H9 (cell line): ENCODE results near the gene TMEM41B. TPM values are rescaled to one million over a fixed set of nuclear protein-coding genes. Genes with fewer than 3 reads are reported as not detected.
A peak's percentile ranks its signal among the peaks of the same experiment; 100 is the strongest.
"Not testable (repeated sequence)": the region's sequence is repeated elsewhere in the genome, so short reads cannot be mapped to it uniquely, and the experiment has no call there.

Source experiments
- DNase-seq: peaks from one replicate; pipeline ENCODE4 v3.0.0-alpha.2; 2017
- H2AFZ ChIP-seq: one replicate; pipeline ENCODE4 v1.6.1; 2013; ENCODE audit warnings: mild to moderate bottlenecking, low read length, control low read depth, moderate library complexity
- H2AK5ac ChIP-seq: 2 replicates; pipeline ENCODE4 v1.6.1; 2013; ENCODE audit warnings: low read length, control low read depth, mixed read lengths; ENCODE audit not compliant: insufficient read length
- H2BK120ac ChIP-seq: one replicate; pipeline ENCODE4 v1.6.1; 2013; ENCODE audit warnings: low read depth, mild to moderate bottlenecking, low read length, control low read depth, inconsistent platforms; ENCODE audit not compliant: poor library complexity, severe bottlenecking
- H2BK12ac ChIP-seq: 2 replicates; pipeline ENCODE4 v1.6.1; 2013; ENCODE audit warnings: low read length, control low read depth, mixed read lengths, low read depth; ENCODE audit not compliant: insufficient read length
- H2BK15ac ChIP-seq: 2 replicates; pipeline ENCODE4 v1.6.1; 2013; ENCODE audit warnings: low read depth, low read length, control low read depth
- H2BK20ac ChIP-seq: one replicate; pipeline ENCODE4 v1.6.1; 2013; ENCODE audit warnings: low read depth, mild to moderate bottlenecking, low read length, control low read depth, inconsistent platforms; ENCODE audit not compliant: poor library complexity, severe bottlenecking
- H2BK5ac ChIP-seq: 2 replicates; pipeline ENCODE4 v1.6.1; 2013; ENCODE audit warnings: low read length, control low read depth, mixed read lengths; ENCODE audit not compliant: insufficient read length
- H3K14ac ChIP-seq: 2 replicates; pipeline ENCODE4 v1.6.1; 2013; ENCODE audit warnings: low read length, control low read depth; ENCODE audit not compliant: insufficient read depth
- H3K18ac ChIP-seq: 2 replicates; pipeline ENCODE4 v1.6.1; 2013; ENCODE audit warnings: low read depth, mild to moderate bottlenecking, mixed read lengths, low read length, control low read depth; ENCODE audit not compliant: insufficient read length
- H3K23ac ChIP-seq: 2 replicates; pipeline ENCODE4 v1.6.1; 2013; ENCODE audit warnings: low read length, control low read depth, mixed read lengths, low read depth; ENCODE audit not compliant: insufficient read length
- H3K23me2 ChIP-seq: 2 replicates; pipeline ENCODE4 v1.6.1; 2013; ENCODE audit warnings: low read depth, mild to moderate bottlenecking, mixed read lengths, low read length, control low read depth; ENCODE audit not compliant: insufficient read length, poor library complexity, severe bottlenecking
- H3K27ac ChIP-seq: 2 replicates; pipeline ENCODE4 v1.5.1; 2013; ENCODE audit warnings: low read length, control low read depth, mixed read lengths, low read depth; ENCODE audit not compliant: insufficient read length
- H3K27me3 ChIP-seq: 2 replicates; pipeline ENCODE4 v1.6.1; 2013; ENCODE audit warnings: low read length, control low read depth, inconsistent platforms; ENCODE audit not compliant: insufficient read depth
- H3K4ac ChIP-seq: 2 replicates; pipeline ENCODE4 v1.6.1; 2013; ENCODE audit warnings: low read depth, mild to moderate bottlenecking, control low read depth, inconsistent platforms, low read length, moderate library complexity
- H3K4me1 ChIP-seq: 2 replicates; pipeline ENCODE4 v1.6.1; 2013; ENCODE audit warnings: low read length, control low read depth, inconsistent platforms; ENCODE audit not compliant: insufficient read depth
- H3K4me2 ChIP-seq: 2 replicates; pipeline ENCODE4 v1.6.1; 2013; ENCODE audit warnings: low read length, control low read depth, mixed read lengths; ENCODE audit not compliant: insufficient read length, insufficient read depth
- H3K56ac ChIP-seq: 2 replicates; pipeline ENCODE4 v1.6.1; 2013; ENCODE audit warnings: low read depth, mild to moderate bottlenecking, mixed read lengths, low read length, control low read depth; ENCODE audit not compliant: insufficient read length
- H3K79me1 ChIP-seq: 2 replicates; pipeline ENCODE4 v1.6.1; 2013; ENCODE audit warnings: low read depth, mild to moderate bottlenecking, moderate library complexity, low read length, control low read depth, inconsistent platforms; ENCODE audit not compliant: insufficient read depth, poor library complexity, severe bottlenecking
- H3K79me2 ChIP-seq: 2 replicates; pipeline ENCODE4 v1.6.1; 2013; ENCODE audit warnings: low read length, control low read depth, inconsistent platforms; ENCODE audit not compliant: insufficient read depth
- H3K9ac ChIP-seq: 2 replicates; pipeline ENCODE4 v1.6.1; 2013; ENCODE audit warnings: low read length, control low read depth, mixed read lengths; ENCODE audit not compliant: insufficient read length; ENCODE audit errors: extremely low read depth
- H3K9me3 ChIP-seq: one replicate; pipeline ENCODE4 v1.6.1; 2013; ENCODE audit warnings: low read depth, low read length, inconsistent platforms; ENCODE audit not compliant: control insufficient read depth
- H3T11ph ChIP-seq: one replicate; pipeline ENCODE4 v1.6.1; 2013; ENCODE audit warnings: mild to moderate bottlenecking, low read length, control low read depth, inconsistent platforms
- H4K20me1 ChIP-seq: one replicate; pipeline ENCODE4 v1.6.1; 2013; ENCODE audit not compliant: control insufficient read depth, insufficient read length, insufficient read depth
- H4K5ac ChIP-seq: 2 replicates; pipeline ENCODE4 v1.6.1; 2013; ENCODE audit warnings: low read depth, mild to moderate bottlenecking, mixed read lengths, low read length, control low read depth; ENCODE audit not compliant: insufficient read length
- H4K8ac ChIP-seq: replicated peaks from 2 replicates; pipeline ENCODE4 v1.6.1; 2013; ENCODE audit warnings: low read length, control low read depth, mixed read lengths, low read depth; ENCODE audit not compliant: insufficient read length
- H4K91ac ChIP-seq: 2 replicates; pipeline ENCODE4 v1.6.1; 2013; ENCODE audit warnings: low read depth, mild to moderate bottlenecking, moderate library complexity, mixed read lengths, low read length, control low read depth; ENCODE audit not compliant: insufficient read length
- H3K27ac Mint-ChIP-seq, 3 experiments: 2 replicates in 2 of 3; 3 replicates in 1 of 3; pipeline ENCODE4 v1.8.0; 2020 to 2021; ENCODE audit warnings: mixed read lengths in 3 of 3, mild to moderate bottlenecking in 1 of 3, moderate library complexity in 1 of 3
- H3K27me3 Mint-ChIP-seq: 2 replicates; pipeline ENCODE4 v1.8.0; 2021; ENCODE audit warnings: low read depth, mild to moderate bottlenecking, moderate library complexity, mixed read lengths
- H3K36me3 Mint-ChIP-seq, 3 experiments: 2 replicates in 2 of 3; 3 replicates in 1 of 3; pipeline ENCODE4 v1.8.0; 2020 to 2021; ENCODE audit warnings: low read depth in 3 of 3, mixed read lengths in 3 of 3; ENCODE audit not compliant: insufficient read depth in 1 of 3
- H3K4me1 Mint-ChIP-seq, 2 experiments: 2 replicates each; pipeline ENCODE4 v1.8.0; 2020; ENCODE audit warnings: mixed read lengths in 2 of 2
- H3K4me3 Mint-ChIP-seq, 2 experiments: 2 replicates in 1 of 2; 3 replicates in 1 of 2; pipeline ENCODE4 v1.8.0; 2020 to 2021; ENCODE audit warnings: mild to moderate bottlenecking in 2 of 2, mixed read lengths in 2 of 2, moderate library complexity in 1 of 2
- H3K9me3 Mint-ChIP-seq, 2 experiments: 2 replicates in 1 of 2; 3 replicates in 1 of 2; pipeline ENCODE4 v1.8.0; 2020; ENCODE audit warnings: mild to moderate bottlenecking in 2 of 2, mixed read lengths in 2 of 2, moderate library complexity in 1 of 2
- WGBS: extraction: QIAGEN DNeasy Blood & Tissue Kit; methylation state at CpG from one replicate; pipeline ENCODE4 v1.1.7; 2013; ENCODE audit warnings: missing lambda C conversion rate, low lambda C conversion rate, mixed read lengths; ENCODE audit not compliant: insufficient read length; ENCODE audit errors: extremely low coverage; 5-methylcytosine and 5-hydroxymethylcytosine counted together
- total RNA-seq: library from RNA; stranded (reverse); gene quantifications from 2 replicates; pipeline ENCODE4 v1.2.1, GENCODE V29; 2021
- TF ChIP-seq, protein P1 (sequence below): fragments of 200-600 bp; sonication (generic); conservative IDR thresholded peaks from 3 replicates; pipeline ENCODE4 v1.8.0; 2021; ENCODE audit warnings: antibody characterized with exemption, mild to moderate bottlenecking

The TMEM41B gene
- total RNA-seq, 1 experiment from 2014 or later, result 48.7 TPM

- Histone ChIP-seq H3K4me1 (no peaks in the 10 kb centered on the region), H3K27ac (no peak overlapping the region), H4K20me1 (no peaks in the 10 kb centered on the region), H4K91ac (no peak overlapping the region), H3K9me3 (no peaks in the 10 kb centered on the region), H2BK5ac (no peak overlapping the region), H3K79me1 (peaks cover 2% of the 10 kb centered on the region), H4K5ac (no peak overlapping the region), H2AFZ (no peak overlapping the region), H2AK5ac (no peak overlapping the region), H3K23ac (no peak overlapping the region), H2BK15ac (no peak overlapping the region), H3K27me3 (no peaks in the 10 kb centered on the region), H4K8ac (no peak overlapping the region), H3K23me2 (no peaks in the 10 kb centered on the region), H3K18ac (no peak overlapping the region), H3K14ac (no peak overlapping the region), H2BK120ac (no peak overlapping the region), H3K9ac (no peak overlapping the region), H2BK12ac (no peak overlapping the region), H3K4ac (no peak overlapping the region), H2BK20ac (no peak overlapping the region), H3K79me2 (peaks cover 12% of the 10 kb centered on the region; the same call in 1 of the 2 replicates), H3K4me2 (no peak overlapping the region), H3K56ac (no peak overlapping the region), H3T11ph (no peak overlapping the region)
- peaks cover 0 to 18% (median 3%) of the 10 kb centered on the region in 3 experiments; a peak in 5 of 7 replicates for H3K36me3 Mint-ChIP-seq
- H3K27me3 Mint-ChIP-seq, result no peaks in the 10 kb centered on the region
- no CpG with 5 or more reads among the region's 3 CpGs for WGBS
- no peak for DNase-seq
- H3K4me1 Mint-ChIP-seq, result peaks cover 17 to 19% of the 10 kb centered on the region in 2 experiments
- TF ChIP-seq, protein P1, sequence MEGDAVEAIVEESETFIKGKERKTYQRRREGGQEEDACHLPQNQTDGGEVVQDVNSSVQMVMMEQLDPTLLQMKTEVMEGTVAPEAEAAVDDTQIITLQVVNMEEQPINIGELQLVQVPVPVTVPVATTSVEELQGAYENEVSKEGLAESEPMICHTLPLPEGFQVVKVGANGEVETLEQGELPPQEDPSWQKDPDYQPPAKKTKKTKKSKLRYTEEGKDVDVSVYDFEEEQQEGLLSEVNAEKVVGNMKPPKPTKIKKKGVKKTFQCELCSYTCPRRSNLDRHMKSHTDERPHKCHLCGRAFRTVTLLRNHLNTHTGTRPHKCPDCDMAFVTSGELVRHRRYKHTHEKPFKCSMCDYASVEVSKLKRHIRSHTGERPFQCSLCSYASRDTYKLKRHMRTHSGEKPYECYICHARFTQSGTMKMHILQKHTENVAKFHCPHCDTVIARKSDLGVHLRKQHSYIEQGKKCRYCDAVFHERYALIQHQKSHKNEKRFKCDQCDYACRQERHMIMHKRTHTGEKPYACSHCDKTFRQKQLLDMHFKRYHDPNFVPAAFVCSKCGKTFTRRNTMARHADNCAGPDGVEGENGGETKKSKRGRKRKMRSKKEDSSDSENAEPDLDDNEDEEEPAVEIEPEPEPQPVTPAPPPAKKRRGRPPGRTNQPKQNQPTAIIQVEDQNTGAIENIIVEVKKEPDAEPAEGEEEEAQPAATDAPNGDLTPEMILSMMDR, result no peak
- peak overlapping the region in 2 of 3 experiments; percentile 68 to 94; a peak in 4 of 7 replicates for H3K27ac Mint-ChIP-seq
- H3K4me3 Mint-ChIP-seq, result no peak overlapping the region
- no peaks in the 10 kb centered on the region for H3K9me3 Mint-ChIP-seq
Measured at GRCh38 chr11:9247863-9248262, 66.5 kb downstream of the TMEM41B start.

- H3K9me3 ChIP-seq, H3K79me2 ChIP-seq, H4K5ac ChIP-seq, H3K27ac Mint-ChIP-seq, H2BK15ac ChIP-seq, H3K4me3 Mint-ChIP-seq, H3K4me1 ChIP-seq, H3K27me3 ChIP-seq, H3K27ac ChIP-seq, H3K79me1 ChIP-seq, H2BK120ac ChIP-seq, DNase-seq, H2BK5ac ChIP-seq, H3T11ph ChIP-seq, H3K4me2 ChIP-seq, H3K56ac ChIP-seq, H2BK12ac ChIP-seq, H3K14ac ChIP-seq, H3K9ac ChIP-seq, H4K20me1 ChIP-seq, H2AFZ ChIP-seq, H3K18ac ChIP-seq, H3K23ac ChIP-seq, H4K91ac ChIP-seq, H4K8ac ChIP-seq, H2AK5ac ChIP-seq, H2BK20ac ChIP-seq, H3K23me2 ChIP-seq, H3K27me3 Mint-ChIP-seq, H3K4ac ChIP-seq: not testable (repeated sequence)
- Mint-ChIP-seq H3K36me3 (peaks cover 17 to 25% (median 23%) of the 10 kb centered on the region in 3 experiments), H3K9me3 (peaks cover 12 to 15% of the 10 kb centered on the region in 2 experiments), H3K4me1 (peaks cover 19 to 21% of the 10 kb centered on the region in 2 experiments)
- WGBS, result no CpG with 5 or more reads among the region's 10 CpGs
Measured at GRCh38 chr11:9236242-9236641, 78.2 kb downstream of the TMEM41B start.
